Omental fat pad (tissue), 4 donors: ENCODE results near the gene PWWP3B. TPM values are rescaled to one million over a fixed set of nuclear protein-coding genes. Genes with fewer than 3 reads are reported as not detected.
"Not testable (repeated sequence)": the region's sequence is repeated elsewhere in the genome, so short reads cannot be mapped to it uniquely, and the experiment has no call there.

Source experiments
- ATAC-seq: fragments of 150-250 bp; one replicate; pipeline ENCODE4 v1.9.1; 2016; ENCODE audit warnings: mild to moderate bottlenecking, moderate library complexity; ENCODE audit not compliant: low FRiP score
- DNase-seq: peaks from one replicate; pipeline ENCODE4 v3.0.0-alpha.2; 2019; ENCODE audit warnings: low spot score
- CTCF ChIP-seq, 3 donors: fragments of 450-650 bp; IDR thresholded peaks; one replicate each; pipeline ENCODE4 v1.5.1; 2016 to 2017; ENCODE audit warnings: antibody characterized with exemption in 3 of 3, mild to moderate bottlenecking in 3 of 3, moderate library complexity in 2 of 3
- total RNA-seq, 4 donors: library from RNA; depleted of rRNA; stranded (reverse); fragments of >200 nt; gene quantifications; one replicate each; pipeline ENCODE4 v1.1.0, GENCODE V29; 2016

Gene PWWP3B
- total RNA-seq, 4 donors from 2014 or later, result 2.3 to 32.3 (median 4.5) TPM

- DNase-seq (no peak), ATAC-seq (no peak)
- no peak for TF ChIP-seq CTCF (IDR thresholded peaks at IDR 0.05)
Measured at GRCh38 chrX:106171293-106171820, 3.3 kb downstream of the PWWP3B start.

GRCh38 chrX:106177106-106177981 is 9.2 kb downstream of the PWWP3B start:
- TF ChIP-seq CTCF (IDR thresholded peaks at IDR 0.05), result no peak
- ATAC-seq (no peak), DNase-seq (no peak)

GRCh38 chrX:106177982-106178321 is 9.8 kb downstream of the PWWP3B start:
- no peak for DNase-seq
- TF ChIP-seq CTCF (IDR thresholded peaks at IDR 0.05), result no peak
- ATAC-seq, result no peak

- no peak for TF ChIP-seq CTCF (IDR thresholded peaks at IDR 0.05)
- ATAC-seq, result no peak
Measured at GRCh38 chrX:106178826-106179225, 10.7 kb downstream of the PWWP3B start.

GRCh38 chrX:106183685-106184084 is 15.6 kb downstream of the PWWP3B start:
- not testable (repeated sequence) for DNase-seq, ATAC-seq

More at GRCh38 chrX:106178826-106179225, 10.7 kb downstream of the PWWP3B start:
- DNase-seq, result no peak

- ATAC-seq (no peak), DNase-seq (no peak)
- no peak for TF ChIP-seq CTCF (IDR thresholded peaks at IDR 0.05)
Measured at GRCh38 chrX:106201502-106202178, 33.5 kb downstream of the PWWP3B start.

- no peak for TF ChIP-seq CTCF (IDR thresholded peaks at IDR 0.05)
- DNase-seq (no peak), ATAC-seq (no peak)
Measured at GRCh38 chrX:106203315-106203714, 35.2 kb downstream of the PWWP3B start.
